ENCODE measurements around the gene LRP4.
A peak's percentile ranks its signal among the peaks of the same experiment; 100 is the strongest.

Gene LRP4

DNA sequence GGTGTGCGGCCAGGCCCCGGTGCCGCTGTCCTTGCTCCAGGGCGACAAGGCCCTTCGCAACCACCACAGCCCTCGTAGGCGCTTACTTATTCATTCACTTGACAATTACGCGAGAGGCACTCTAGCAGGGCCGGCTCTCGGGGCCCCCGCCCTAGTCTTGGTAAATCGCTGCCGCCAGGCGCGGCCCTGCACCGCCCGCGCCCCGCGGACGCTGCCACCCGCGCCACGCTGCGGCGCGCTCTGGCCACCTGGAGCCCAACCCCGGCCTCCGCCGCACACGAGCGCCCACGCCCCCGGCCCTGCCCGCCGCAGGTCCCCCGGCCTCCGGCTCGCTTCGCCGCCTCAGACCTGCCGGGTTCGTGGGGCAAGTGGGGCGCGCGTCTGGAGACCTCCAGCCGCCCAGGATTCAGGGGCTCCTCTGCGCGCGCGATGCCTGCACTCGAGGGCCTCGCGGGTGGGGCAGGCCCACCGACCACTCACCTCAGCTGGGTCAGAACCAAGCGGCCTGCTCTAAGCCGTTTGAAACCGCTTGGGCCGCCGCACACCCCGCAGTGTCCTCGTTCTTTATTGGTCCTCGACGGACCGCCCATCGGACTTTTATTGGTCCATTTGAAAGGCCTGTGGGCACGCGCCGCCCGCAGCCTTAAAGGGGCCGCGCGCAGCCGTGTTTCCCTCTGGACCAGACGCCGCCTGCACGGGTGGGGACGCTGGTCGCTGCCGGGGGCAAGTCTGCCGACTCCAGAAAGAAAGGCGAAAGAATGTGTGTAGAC is 72.4 kb downstream of the LRP4 start, which contains the start of gene CKAP5:
Gene CKAP5 (minus strand): TSS at position 541 of the 770 bp plus-strand sequence. CDS start 25,049 bp downstream, outside the sequence.
- ChIA-PET POLR2A (interaction anchor here (1.1 to 2.1 kb wide), 3 partner anchors 18 to 20 kb away, joined by 4 to 9 read pairs (median 7); no protein-coding TSS in a partner anchor), CTCF (interaction anchor here (1.1 kb wide), 1 partner anchor 37 kb away, joined by 3 read pairs; no protein-coding TSS in a partner anchor)
- H3K9me3 ChIP-seq (ENCODE audit: control insufficient read depth, insufficient read depth, low read depth, low read length) = no peaks in the 10 kb centered on the region
- peaks cover 0 to 14% of the 10 kb centered on the region in 2 experiments; a peak in 2 of 3 replicates for H3K36me3 ChIP-seq (ENCODE audit: control insufficient read depth in 2 of 2, insufficient read depth in 1 of 2, low read length in 2 of 2)
- peak within 1 kb of the TSS; percentile 84 for H3K4me3 ChIP-seq (ENCODE audit: low read depth, low read length)
- peak within 1 kb of the TSS; percentile 93 for H3K27ac ChIP-seq (ENCODE audit: extremely low read depth, low read depth, low read length)
- no peaks in the 10 kb centered on the region for H3K4me1 ChIP-seq (ENCODE audit: control insufficient read depth, insufficient read depth, low read length)
- no peak; the same call in 1 of the 2 replicates for TF ChIP-seq KLF9 (tag by site-specific recombination; IDR thresholded peaks at IDR 0.05; ENCODE audit: low read depth)
- TF ChIP-seq YY2 (tag by site-specific recombination; IDR thresholded peaks at IDR 0.05) = no peak
- TF ChIP-seq, protein P1, sequence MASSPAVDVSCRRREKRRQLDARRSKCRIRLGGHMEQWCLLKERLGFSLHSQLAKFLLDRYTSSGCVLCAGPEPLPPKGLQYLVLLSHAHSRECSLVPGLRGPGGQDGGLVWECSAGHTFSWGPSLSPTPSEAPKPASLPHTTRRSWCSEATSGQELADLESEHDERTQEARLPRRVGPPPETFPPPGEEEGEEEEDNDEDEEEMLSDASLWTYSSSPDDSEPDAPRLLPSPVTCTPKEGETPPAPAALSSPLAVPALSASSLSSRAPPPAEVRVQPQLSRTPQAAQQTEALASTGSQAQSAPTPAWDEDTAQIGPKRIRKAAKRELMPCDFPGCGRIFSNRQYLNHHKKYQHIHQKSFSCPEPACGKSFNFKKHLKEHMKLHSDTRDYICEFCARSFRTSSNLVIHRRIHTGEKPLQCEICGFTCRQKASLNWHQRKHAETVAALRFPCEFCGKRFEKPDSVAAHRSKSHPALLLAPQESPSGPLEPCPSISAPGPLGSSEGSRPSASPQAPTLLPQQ (tag by site-specific recombination; IDR thresholded peaks at IDR 0.05) = peak; percentile 99
- TF ChIP-seq ZNF433 (tag by site-specific recombination; IDR thresholded peaks at IDR 0.05; ENCODE audit: low read depth) = no peak
- peak; percentile 68; the same call in 1 of the 2 replicates for TF ChIP-seq ZBTB20 (tag by site-specific recombination; IDR thresholded peaks at IDR 0.05)
- TF ChIP-seq EGR2 (tag by site-specific recombination; IDR thresholded peaks at IDR 0.05; ENCODE audit: low read depth) = peak; percentile 67
- TF ChIP-seq, protein P2, sequence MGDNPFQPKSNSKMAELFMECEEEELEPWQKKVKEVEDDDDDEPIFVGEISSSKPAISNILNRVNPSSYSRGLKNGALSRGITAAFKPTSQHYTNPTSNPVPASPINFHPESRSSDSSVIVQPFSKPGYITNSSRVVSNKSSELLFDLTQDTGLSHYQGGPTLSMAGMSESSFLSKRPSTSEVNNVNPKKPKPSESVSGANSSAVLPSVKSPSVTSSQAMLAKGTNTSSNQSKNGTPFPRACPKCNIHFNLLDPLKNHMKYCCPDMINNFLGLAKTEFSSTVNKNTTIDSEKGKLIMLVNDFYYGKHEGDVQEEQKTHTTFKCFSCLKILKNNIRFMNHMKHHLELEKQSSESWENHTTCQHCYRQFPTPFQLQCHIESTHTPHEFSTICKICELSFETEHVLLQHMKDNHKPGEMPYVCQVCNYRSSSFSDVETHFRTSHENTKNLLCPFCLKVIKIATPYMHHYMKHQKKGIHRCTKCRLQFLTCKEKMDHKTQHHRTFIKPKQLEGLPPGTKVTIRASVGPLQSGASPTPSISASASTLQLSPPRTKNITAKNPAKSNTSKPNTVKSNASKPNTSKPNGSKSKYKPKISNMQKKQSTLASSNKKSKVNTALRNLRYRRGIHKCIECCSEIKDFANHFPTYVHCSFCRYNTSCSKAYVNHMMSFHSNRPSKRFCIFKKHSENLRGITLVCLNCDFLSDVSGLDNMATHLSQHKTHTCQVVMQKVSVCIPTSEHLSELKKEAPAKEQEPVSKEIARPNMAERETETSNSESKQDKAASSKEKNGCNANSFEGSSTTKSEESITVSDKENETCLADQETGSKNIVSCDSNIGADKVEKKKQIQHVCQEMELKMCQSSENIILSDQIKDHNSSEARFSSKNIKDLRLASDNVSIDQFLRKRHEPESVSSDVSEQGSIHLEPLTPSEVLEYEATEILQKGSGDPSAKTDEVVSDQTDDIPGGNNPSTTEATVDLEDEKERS (tag by site-specific recombination; IDR thresholded peaks at IDR 0.05) = no peak
- TF ChIP-seq GLIS2 (tag by site-specific recombination; IDR thresholded peaks at IDR 0.05) = peak; percentile 50
- no peak for TF ChIP-seq ZNF645 (tag by site-specific recombination; IDR thresholded peaks at IDR 0.05)
- TF ChIP-seq GFI1B (tag by site-specific recombination; IDR thresholded peaks at IDR 0.05) = no peak
- no peak for TF ChIP-seq ZNF350 (tag by site-specific recombination; IDR thresholded peaks at IDR 0.05)
- 0 out of 2 replicates have a peak, but pooled peaks have one; percentile 10 for TF ChIP-seq INSM2 (tag by site-specific recombination; IDR thresholded peaks at IDR 0.05)
- TF ChIP-seq, protein P3, sequence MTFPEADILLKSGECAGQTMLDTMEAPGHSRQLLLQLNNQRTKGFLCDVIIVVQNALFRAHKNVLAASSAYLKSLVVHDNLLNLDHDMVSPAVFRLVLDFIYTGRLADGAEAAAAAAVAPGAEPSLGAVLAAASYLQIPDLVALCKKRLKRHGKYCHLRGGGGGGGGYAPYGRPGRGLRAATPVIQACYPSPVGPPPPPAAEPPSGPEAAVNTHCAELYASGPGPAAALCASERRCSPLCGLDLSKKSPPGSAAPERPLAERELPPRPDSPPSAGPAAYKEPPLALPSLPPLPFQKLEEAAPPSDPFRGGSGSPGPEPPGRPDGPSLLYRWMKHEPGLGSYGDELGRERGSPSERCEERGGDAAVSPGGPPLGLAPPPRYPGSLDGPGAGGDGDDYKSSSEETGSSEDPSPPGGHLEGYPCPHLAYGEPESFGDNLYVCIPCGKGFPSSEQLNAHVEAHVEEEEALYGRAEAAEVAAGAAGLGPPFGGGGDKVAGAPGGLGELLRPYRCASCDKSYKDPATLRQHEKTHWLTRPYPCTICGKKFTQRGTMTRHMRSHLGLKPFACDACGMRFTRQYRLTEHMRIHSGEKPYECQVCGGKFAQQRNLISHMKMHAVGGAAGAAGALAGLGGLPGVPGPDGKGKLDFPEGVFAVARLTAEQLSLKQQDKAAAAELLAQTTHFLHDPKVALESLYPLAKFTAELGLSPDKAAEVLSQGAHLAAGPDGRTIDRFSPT (tag by site-specific recombination; IDR thresholded peaks at IDR 0.05) = peak; percentile 53
- 0 out of 2 replicates have a peak, but pooled peaks have one; percentile 44 for TF ChIP-seq PATZ1 (tag by site-specific recombination; IDR thresholded peaks at IDR 0.05)
- no peak for TF ChIP-seq ZNF2 (tag by site-specific recombination; IDR thresholded peaks at IDR 0.05)
- no peak for TF ChIP-seq ZNF146 (tag by site-specific recombination; IDR thresholded peaks at IDR 0.05)
- TF ChIP-seq ZNF704 (tag by site-specific recombination; IDR thresholded peaks at IDR 0.05) = no peak
- peak; percentile 34; the same call in 1 of the 2 replicates for TF ChIP-seq ZIC2 (tag by site-specific recombination; IDR thresholded peaks at IDR 0.05)
- no peak; the same call in 1 of the 2 replicates for TF ChIP-seq ZNF600 (tag by site-specific recombination; IDR thresholded peaks at IDR 0.05)
- no peak for TF ChIP-seq ZNF175 (tag by site-specific recombination; IDR thresholded peaks at IDR 0.05)
- no peak for TF ChIP-seq ZNF211 (tag by site-specific recombination; IDR thresholded peaks at IDR 0.05; ENCODE audit: low read depth)
- no peak for TF ChIP-seq ZNF654 (tag by site-specific recombination; IDR thresholded peaks at IDR 0.05; ENCODE audit: low read depth)
- TF ChIP-seq ZNF23 (tag by site-specific recombination; IDR thresholded peaks at IDR 0.05; ENCODE audit: borderline replicate concordance) = no peak
- no peak for TF ChIP-seq ZNF658 (tag by site-specific recombination; IDR thresholded peaks at IDR 0.05)

All from HEK293 (cell line).